ENCODE data around the gene HOXD9. TPM values are rescaled to one million over a fixed set of nuclear protein-coding genes. Genes with fewer than 3 reads are reported as not detected.

The HOXD9 gene
- total and polyA plus RNA-seq, 2 of the 8 experiments (the other 6 are each of a cell fraction or from before 2014, with no cell fraction given): not detected

DNA sequence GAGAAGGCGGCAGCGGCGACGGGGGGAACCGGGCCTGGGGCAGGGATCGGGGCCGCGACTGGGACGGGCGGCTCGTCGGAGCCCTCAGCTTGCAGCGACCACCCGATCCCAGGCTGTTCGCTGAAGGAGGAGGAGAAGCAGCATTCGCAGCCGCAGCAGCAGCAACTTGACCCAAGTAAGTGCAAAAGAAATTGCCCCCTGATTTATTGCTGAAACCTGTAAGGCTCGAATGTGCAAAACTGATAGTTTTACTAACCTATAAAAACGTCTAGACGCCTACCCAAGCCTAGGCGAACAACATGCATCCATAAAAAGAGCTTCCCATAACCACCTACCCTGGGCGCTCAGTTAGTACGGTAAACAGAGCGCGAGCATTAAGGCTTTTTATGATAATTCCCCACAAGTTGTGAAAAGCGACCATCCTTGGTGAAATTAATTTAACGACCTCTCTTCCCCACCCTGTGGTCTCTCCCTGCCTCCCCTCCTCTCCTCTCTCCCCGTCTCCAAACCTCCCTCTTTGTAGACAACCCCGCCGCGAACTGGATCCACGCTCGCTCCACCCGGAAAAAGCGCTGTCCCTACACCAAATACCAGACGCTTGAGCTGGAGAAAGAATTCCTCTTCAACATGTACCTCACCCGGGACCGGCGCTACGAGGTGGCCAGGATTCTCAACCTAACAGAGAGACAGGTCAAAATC lies 1.0 kb downstream of the HOXD9 start:
- H3K4me2 ChIP-seq (ENCODE audit: insufficient read depth in 1 of 2, low read depth in 2 of 2, low read length in 2 of 2): peak overlapping the region; percentile 56 to 84
- no peak overlapping the region for H2BK5ac ChIP-seq (ENCODE audit: low read depth, low read length)
- no peak overlapping the region for H3K56ac ChIP-seq (replicated peaks; ENCODE audit: insufficient read length, low read depth, low read length)
- no peak overlapping the region for H4K91ac ChIP-seq (replicated peaks; ENCODE audit: insufficient read length, low read length)
- H3K23me2 ChIP-seq (ENCODE audit: low read depth, low read length): peaks cover 2% of the 10 kb centered on the region; the same call in 1 of the 2 replicates
- no peaks in the 10 kb centered on the region for H3K79me1 ChIP-seq (ENCODE audit: low read depth, low read length)
- ChIA-PET CTCF (ENCODE audit: partially characterized antibody) (interaction anchor here (0.7 to 6.2 kb wide), 6 partner anchors 12 to 529 kb away, joined by 3 to 72 read pairs (median 8); no protein-coding TSS in a partner anchor), POLR2A (ENCODE audit: partially characterized antibody) (interaction anchor here (0.9 kb wide), 1 partner anchor 49 kb away, joined by 6 read pairs; no protein-coding TSS in a partner anchor)
- H3K27me3 ChIP-seq (replicated peaks in 1 of 4; ENCODE audit: control insufficient read depth in 3 of 4, extremely low read depth in 1 of 4, insufficient read depth in 3 of 4, low read length in 3 of 4): peaks cover 92 to 100% (median 99%) of the 10 kb centered on the region in 4 experiments
- H3K9me3 ChIP-seq (ENCODE audit: insufficient read depth in 2 of 2, low read depth in 1 of 2, low read length in 1 of 2): no peaks in the 10 kb centered on the region; a peak in 1 of 4 replicates
- no peak overlapping the region for H2BK20ac ChIP-seq (ENCODE audit: low read length)
- no peak overlapping the region for H2AK5ac ChIP-seq (ENCODE audit: low read depth, low read length)
- peaks cover 0 to 22% (median 0%) of the 10 kb centered on the region in 4 experiments; a peak in 1 of 8 replicates for H3K36me3 ChIP-seq (ENCODE audit: control insufficient read depth in 2 of 4, insufficient read depth in 4 of 4, low read length in 3 of 4)
- no peak overlapping the region for H4K5ac ChIP-seq (ENCODE audit: insufficient read length, low read depth, low read length)
- H3K4me1 ChIP-seq (replicated peaks in 1 of 4; ENCODE audit: control insufficient read depth in 3 of 4, insufficient read depth in 4 of 4, low read length in 3 of 4): peaks cover 0 to 14% (median 9%) of the 10 kb centered on the region in 4 experiments; a peak in 6 of 7 replicates
- no peak overlapping the region for H3K9ac ChIP-seq (replicated peaks in 1 of 4; ENCODE audit: extremely low read depth in 1 of 4, low read depth in 3 of 4, low read length in 3 of 4)
- no peak overlapping the region for H3K23ac ChIP-seq (ENCODE audit: insufficient read length)
- H3K18ac ChIP-seq (ENCODE audit: extremely low read depth, low read length): no peak overlapping the region; the same call in 1 of the 2 replicates
- no peak overlapping the region for H3K4ac ChIP-seq (replicated peaks; ENCODE audit: insufficient read length, low read depth, low read length)
- no peak for FAIRE-seq
- peaks cover 26 to 37% of the 10 kb centered on the region in 2 experiments for H4K20me1 ChIP-seq (replicated peaks in 1 of 2; ENCODE audit: control insufficient read depth in 1 of 2, insufficient read depth in 2 of 2, low read length in 2 of 2)
- H4K8ac ChIP-seq (ENCODE audit: extremely low read depth, insufficient read depth, low read length): peak overlapping the region; percentile 63; the same call in 1 of the 2 replicates
- WGBS, 2 experiments (ENCODE audit: extremely low coverage in 1 of 2, insufficient coverage in 1 of 2, insufficient read length in 1 of 2, insufficient replicate concordance in 2 of 2, low coverage in 1 of 2, low lambda C conversion rate in 2 of 2, missing lambda C conversion rate in 1 of 2): 8% methylated on average over 27 of the region's 40 CpGs; no CpG with 5 or more reads in 1 of the 2 experiments
- H2AFZ ChIP-seq (ENCODE audit: low read length): no peak overlapping the region
- H3K14ac ChIP-seq (ENCODE audit: insufficient read length): no peak overlapping the region
- DNase-seq (ENCODE audit: low read depth in 1 of 2, low spot score in 2 of 2): peak in 1 of 2 experiments; percentile 45
- no peaks in the 10 kb centered on the region for H3K79me2 ChIP-seq (ENCODE audit: control insufficient read depth in 1 of 2, insufficient read depth in 2 of 2, low read length in 2 of 2)
- no peak overlapping the region for H2BK120ac ChIP-seq (replicated peaks; ENCODE audit: low read depth, low read length)
- H3K4me3 ChIP-seq (ENCODE audit: extremely low read depth in 1 of 4, insufficient read depth in 2 of 4, low read depth in 3 of 4, low read length in 4 of 4): peak overlapping the region in 1 of 4 experiments; percentile 49; a peak in 2 of 8 replicates
- no peak overlapping the region for H3K27ac ChIP-seq (ENCODE audit: low read depth, low read length)
- H2BK12ac ChIP-seq (ENCODE audit: low read depth, low read length): no peak overlapping the region
- no peak for TF ChIP-seq RBBP5 (IDR thresholded peaks at IDR 0.05; ENCODE audit: borderline replicate concordance, low read depth, low read length)
- no peak for TF ChIP-seq TCF12 (IDR thresholded peaks at IDR 0.05; ENCODE audit: low read depth, low read length)
- TF ChIP-seq RNF2 (IDR thresholded peaks at IDR 0.05; ENCODE audit: borderline replicate concordance, low read depth, low read length, missing control alignments, poor library complexity, severe bottlenecking): peak; percentile 91
- peak; percentile 40; the same call in 1 of the 2 replicates for TF ChIP-seq CBX8 (IDR thresholded peaks at IDR 0.05; ENCODE audit: borderline replicate concordance, low read depth, low read length)
- TF ChIP-seq EZH2 (IDR thresholded peaks at IDR 0.05; ENCODE audit: low read depth, low read length, severe bottlenecking): peak; percentile 81
- peak; percentile 87 for TF ChIP-seq SUZ12 (IDR thresholded peaks at IDR 0.05; ENCODE audit: low read length)
- H2BK15ac ChIP-seq (ENCODE audit: low read length): no peak overlapping the region
